GM19324 (cell line): ENCODE measurements around the gene SLU7.
"Not testable (repeated sequence)": the region's sequence is repeated elsewhere in the genome, so short reads cannot be mapped to it uniquely, and the experiment has no call there.

ENCODE experiments used
- ATAC-seq: cut with Tn5 transposase; IDR thresholded peaks from one replicate; pipeline ENCODE4 v1.9.1; 2021; ENCODE audit warnings: mild to moderate bottlenecking, moderate library complexity; ENCODE audit not compliant: unreplicated experiment, low FRiP score

Gene SLU7

DNA sequence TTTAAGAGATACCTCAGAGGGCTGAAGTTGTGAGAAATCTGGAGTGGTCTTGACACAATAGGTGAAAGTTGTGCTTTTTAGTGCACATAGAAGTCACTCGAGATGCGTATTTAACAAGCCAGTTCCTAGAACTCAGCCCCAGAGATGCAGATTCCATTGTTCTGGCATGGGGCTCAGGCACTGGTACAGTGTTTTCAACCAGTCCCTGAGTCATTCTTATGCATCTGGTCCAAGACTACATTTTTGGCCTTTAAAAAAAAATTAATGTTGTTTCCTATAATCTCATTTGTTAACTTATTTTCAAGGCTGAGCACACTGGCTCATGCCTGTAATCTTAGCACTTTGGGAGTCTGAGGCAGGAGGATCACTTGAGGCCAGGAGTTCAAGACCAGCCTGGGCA lies 32.4 kb upstream of the SLU7 start:
- peak; percentile 5 for ATAC-seq

DNA sequence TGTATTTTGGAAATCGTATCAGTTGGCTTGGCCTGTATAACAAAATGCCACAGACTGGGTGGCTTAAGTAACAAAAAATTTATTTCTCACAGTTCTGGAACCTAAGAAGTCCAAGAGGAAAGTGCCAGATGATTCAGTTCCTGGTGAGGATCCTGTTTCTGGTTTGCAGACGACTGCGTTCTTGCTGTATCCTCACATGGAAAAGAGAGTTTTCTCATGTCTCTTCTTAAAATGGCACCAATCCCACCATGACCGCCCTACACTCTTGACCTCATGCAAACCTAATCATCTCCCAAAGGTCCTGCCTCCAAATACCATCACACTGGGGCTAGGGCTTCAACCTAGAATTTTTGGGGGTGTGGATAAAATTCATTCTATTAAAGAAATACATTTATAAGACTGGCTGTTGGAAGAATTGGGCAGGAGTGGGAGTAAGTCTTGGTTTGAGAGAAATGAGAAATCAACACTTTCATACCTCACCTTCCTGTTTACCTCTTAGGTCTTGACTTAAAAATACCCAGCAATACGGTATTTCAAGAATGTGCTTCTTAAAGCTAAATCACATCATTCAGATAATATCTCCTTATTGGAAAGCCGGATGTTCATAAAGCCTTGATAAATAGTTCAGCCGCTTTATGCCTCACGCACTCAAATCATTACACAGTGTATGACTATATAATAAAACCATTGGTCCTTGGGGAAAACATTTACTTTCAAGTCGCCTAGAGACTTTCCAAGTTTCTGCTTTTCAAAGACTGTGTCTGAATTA lies 31.5 kb upstream of the SLU7 start:
- peak; percentile 54 for ATAC-seq

- ATAC-seq = no peak
Observed at GRCh38 chr5:160449458-160449857, 30.6 kb upstream of the SLU7 start.

- ATAC-seq = no peak
Observed at GRCh38 chr5:160448886-160449285, 30.0 kb upstream of the SLU7 start.

DNA sequence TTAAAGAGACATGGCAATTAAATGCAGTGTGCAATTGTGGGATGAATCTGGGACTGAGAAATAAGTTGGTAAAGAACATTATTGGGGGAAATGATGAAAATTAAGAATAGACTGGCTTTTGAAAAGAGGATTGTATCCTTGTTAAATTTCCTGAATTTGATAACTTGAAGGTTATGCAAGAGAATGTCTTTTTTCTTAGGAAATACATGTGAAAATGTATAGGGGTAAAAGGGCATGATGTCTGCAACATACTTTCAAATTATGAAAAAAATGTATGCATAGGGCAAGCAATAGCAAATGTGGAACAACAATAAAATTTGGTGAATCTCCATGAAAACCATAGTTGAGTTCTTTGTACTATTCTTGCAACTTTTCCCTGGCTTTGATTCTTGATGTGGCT lies 26.9 kb upstream of the SLU7 start:
- no peak for ATAC-seq

- no peak for ATAC-seq
Observed at GRCh38 chr5:160445132-160445531, 26.3 kb upstream of the SLU7 start.

GRCh38 chr5:160444407-160444806 lies 25.5 kb upstream of the SLU7 start:
- no peak for ATAC-seq

GRCh38 chr5:160442824-160443431 lies 24.0 kb upstream of the SLU7 start:
- no peak for ATAC-seq

GRCh38 chr5:160441311-160441781 lies 22.5 kb upstream of the SLU7 start:
- ATAC-seq = no peak

GRCh38 chr5:160439205-160439600 lies 20.3 kb upstream of the SLU7 start:
- ATAC-seq = peak; percentile 74

GRCh38 chr5:160438316-160439204 lies 19.7 kb upstream of the SLU7 start:
- ATAC-seq = peak; percentile 54

GRCh38 chr5:160437271-160437670 lies 18.4 kb upstream of the SLU7 start:
- no peak for ATAC-seq

GRCh38 chr5:160436661-160437060 lies 17.8 kb upstream of the SLU7 start:
- not testable (repeated sequence) for ATAC-seq

DNA sequence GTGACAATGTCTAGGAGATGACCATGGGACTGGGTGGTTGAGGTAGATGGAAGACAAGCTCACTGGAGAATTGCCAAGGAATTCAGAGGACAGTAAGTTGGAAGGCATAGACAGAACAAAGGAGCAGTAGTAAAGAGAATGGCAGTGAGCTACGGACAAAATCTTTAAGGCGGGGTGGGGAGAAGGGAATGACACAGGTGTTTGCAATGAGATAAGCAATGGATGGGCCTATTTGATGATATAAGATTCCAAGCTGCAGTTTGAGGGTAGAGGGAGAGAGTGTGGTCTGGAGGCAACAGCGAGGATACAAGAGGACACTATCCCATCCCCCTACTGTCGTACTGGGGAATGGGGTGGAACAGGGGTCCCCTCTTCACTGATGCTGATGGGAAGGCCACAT lies 17.1 kb upstream of the SLU7 start:
- ATAC-seq = no peak

GRCh38 chr5:160435532-160435931 lies 16.7 kb upstream of the SLU7 start:
- no peak for ATAC-seq

- ATAC-seq = peak; percentile 74
Observed at GRCh38 chr5:160434022-160434531, 15.2 kb upstream of the SLU7 start.

- no peak for ATAC-seq
Observed at GRCh38 chr5:160432787-160433186, 13.9 kb upstream of the SLU7 start.

- ATAC-seq = no peak
Observed at GRCh38 chr5:160432196-160432595, 13.3 kb upstream of the SLU7 start.

DNA sequence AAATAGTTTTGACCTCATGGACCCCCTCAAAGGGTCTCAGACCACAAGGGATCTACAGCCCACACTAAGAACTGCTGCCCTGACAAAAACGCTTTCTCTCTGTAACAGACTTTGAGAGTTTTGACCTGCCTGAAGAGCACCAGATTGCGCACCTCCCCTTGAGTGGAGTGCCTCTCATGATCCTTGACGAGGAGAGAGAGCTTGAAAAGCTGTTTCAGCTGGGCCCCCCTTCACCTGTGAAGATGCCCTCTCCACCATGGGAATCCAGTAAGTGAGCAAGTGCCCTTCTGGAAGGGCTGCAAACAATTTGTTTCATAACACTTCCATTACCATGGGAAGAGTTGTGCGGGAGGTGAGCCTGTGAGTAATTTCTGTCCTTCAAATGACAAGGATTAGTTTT lies 8.7 kb upstream of the SLU7 start:
- no peak for ATAC-seq

DNA sequence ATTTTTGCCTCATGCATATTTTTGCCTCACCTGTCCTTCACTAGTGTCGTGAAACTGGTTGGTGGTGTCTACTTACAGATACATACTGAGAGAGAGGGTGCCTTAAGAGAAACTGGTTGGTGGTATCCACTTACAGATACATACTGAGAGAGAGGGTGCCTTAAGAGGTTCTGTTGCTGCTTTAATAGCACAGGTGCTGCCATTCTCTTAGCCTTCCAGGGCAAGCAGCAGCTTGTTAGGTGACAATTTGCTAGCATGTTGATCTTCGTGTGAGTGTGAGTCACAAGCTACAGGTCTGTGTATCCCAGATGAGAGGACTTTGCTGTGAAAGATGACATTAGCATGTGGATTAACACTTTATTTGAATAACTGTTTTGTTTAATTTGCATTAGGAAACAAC lies 4.2 kb upstream of the SLU7 start:
- no peak for ATAC-seq
